ENCODE results near the gene STUM. TPM values are rescaled to one million over a fixed set of nuclear protein-coding genes. Genes with fewer than 3 reads are reported as not detected.
A peak's percentile ranks its signal among the peaks of the same experiment; 100 is the strongest.

STUM gene
- total and polyA plus RNA-seq, 2 donors from 2014 or later = 1.6 to 1.9 TPM

DNA sequence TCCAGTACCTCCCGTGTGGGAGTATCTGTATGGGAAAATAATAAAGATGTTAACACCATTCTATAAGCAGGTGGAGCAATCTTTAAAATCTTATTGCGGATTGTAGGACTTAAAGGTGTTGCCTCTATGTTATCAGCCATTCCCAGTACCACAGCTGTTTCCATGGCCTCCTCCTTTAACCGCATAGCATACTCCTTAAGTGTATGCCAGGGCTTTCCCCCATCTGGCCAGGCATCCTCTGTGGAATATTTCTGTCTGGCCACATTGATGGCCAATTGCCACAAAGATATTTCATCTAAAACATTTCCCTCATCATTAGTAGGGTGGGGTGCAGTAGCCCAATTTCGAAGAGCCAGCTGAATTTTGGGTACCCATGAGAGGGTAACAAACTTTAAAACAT lies 7.3 kb upstream of the STUM start:
- H3K27ac ChIP-seq (ENCODE audit: low read depth in 2 of 2, low read length in 2 of 2) = peak overlapping the region in 1 of 2 donors; percentile 86
- TF ChIP-seq CTCF (IDR thresholded peaks at IDR 0.05; ENCODE audit: borderline replicate concordance, extremely low read depth, insufficient read depth) = no peak
- no peaks in the 10 kb centered on the region for H3K9me3 ChIP-seq (ENCODE audit: control insufficient read depth in 2 of 3, insufficient read depth in 1 of 3, low read length in 3 of 3)
- peaks cover 0 to 11% (median 0%) of the 10 kb centered on the region in 3 donors for H3K36me3 ChIP-seq (ENCODE audit: control insufficient read depth in 2 of 3, insufficient read depth in 3 of 3, low read length in 3 of 3)
- FAIRE-seq = no peak
- H3K4me1 ChIP-seq (ENCODE audit: control insufficient read depth in 2 of 3, insufficient read depth in 2 of 3, low read depth in 1 of 3, low read length in 3 of 3) = peaks cover 0 to 22% (median 3%) of the 10 kb centered on the region in 3 donors
- H3K4me3 ChIP-seq (ENCODE audit: low read length in 3 of 3) = peak overlapping the region in 2 of 3 donors; percentile 53 to 55
- intact Hi-C loops (cut with DNase I) = no loop called here
- H3K27me3 ChIP-seq (ENCODE audit: control insufficient read depth, insufficient read depth, low read length) = no peaks in the 10 kb centered on the region
- H3K9ac ChIP-seq (ENCODE audit: low read length in 3 of 3) = peak overlapping the region in 1 of 3 donors; percentile 65
- DNase-seq = no peak

GRCh38 chr1:226541631-226542622 lies 6.6 kb upstream of the STUM start:
- H3K9ac ChIP-seq (ENCODE audit: low read length in 3 of 3) = peak overlapping the region in 1 of 3 donors; percentile 65
- H3K27ac ChIP-seq (ENCODE audit: low read depth in 2 of 2, low read length in 2 of 2) = peak overlapping the region; percentile 45 to 86
- no peaks in the 10 kb centered on the region for H3K27me3 ChIP-seq (ENCODE audit: control insufficient read depth, insufficient read depth, low read length)
- H3K9me3 ChIP-seq (ENCODE audit: control insufficient read depth in 2 of 3, insufficient read depth in 1 of 3, low read length in 3 of 3) = no peaks in the 10 kb centered on the region
- H3K4me1 ChIP-seq (ENCODE audit: control insufficient read depth in 2 of 3, insufficient read depth in 2 of 3, low read depth in 1 of 3, low read length in 3 of 3) = peaks cover 0 to 22% (median 3%) of the 10 kb centered on the region in 3 donors
- TF ChIP-seq CTCF (IDR thresholded peaks at IDR 0.05; ENCODE audit: borderline replicate concordance, extremely low read depth, insufficient read depth) = no peak
- intact Hi-C loops (cut with DNase I) = no loop called here
- peaks cover 0 to 11% (median 0%) of the 10 kb centered on the region in 3 donors for H3K36me3 ChIP-seq (ENCODE audit: control insufficient read depth in 2 of 3, insufficient read depth in 3 of 3, low read length in 3 of 3)
- FAIRE-seq (no peak), DNase-seq (peak in 3 of 5 donors; percentile 24 to 76 (median 55))
- peak overlapping the region in 2 of 3 donors; percentile 53 to 55 for H3K4me3 ChIP-seq (ENCODE audit: low read length in 3 of 3)

GRCh38 chr1:226542623-226543103 lies 5.9 kb upstream of the STUM start:
- Histone ChIP-seq H3K36me3 (ENCODE audit: control insufficient read depth in 2 of 3, insufficient read depth in 3 of 3, low read length in 3 of 3) (peaks cover 0 to 6% (median 0%) of the 10 kb centered on the region in 3 donors), H3K27ac (ENCODE audit: low read depth in 2 of 2, low read length in 2 of 2) (peak overlapping the region; percentile 45 to 86), H3K9ac (ENCODE audit: low read length in 3 of 3) (peak overlapping the region in 1 of 3 donors; percentile 65), H3K4me1 (ENCODE audit: control insufficient read depth in 2 of 3, insufficient read depth in 2 of 3, low read depth in 1 of 3, low read length in 3 of 3) (peaks cover 0 to 22% (median 3%) of the 10 kb centered on the region in 3 donors), H3K27me3 (ENCODE audit: control insufficient read depth, insufficient read depth, low read length) (no peaks in the 10 kb centered on the region), H3K9me3 (ENCODE audit: control insufficient read depth in 2 of 3, insufficient read depth in 1 of 3, low read length in 3 of 3) (no peaks in the 10 kb centered on the region), H3K4me3 (ENCODE audit: low read length in 3 of 3) (peak overlapping the region in 2 of 3 donors; percentile 53 to 55)
- no peak for TF ChIP-seq CTCF (IDR thresholded peaks at IDR 0.05; ENCODE audit: borderline replicate concordance, extremely low read depth, insufficient read depth)
- intact Hi-C loops (cut with DNase I) = no loop called here
- no peak for FAIRE-seq
- no peak for DNase-seq
